ENCODE measurements around the gene PRRC2B. TPM values are rescaled to one million over a fixed set of nuclear protein-coding genes. Genes with fewer than 3 reads are reported as not detected.
"Not testable (repeated sequence)": the region's sequence is repeated elsewhere in the genome, so short reads cannot be mapped to it uniquely, and the experiment has no call there.

PRRC2B gene
- total RNA-seq, 1 experiment from 2014 or later = 170 TPM

DNA sequence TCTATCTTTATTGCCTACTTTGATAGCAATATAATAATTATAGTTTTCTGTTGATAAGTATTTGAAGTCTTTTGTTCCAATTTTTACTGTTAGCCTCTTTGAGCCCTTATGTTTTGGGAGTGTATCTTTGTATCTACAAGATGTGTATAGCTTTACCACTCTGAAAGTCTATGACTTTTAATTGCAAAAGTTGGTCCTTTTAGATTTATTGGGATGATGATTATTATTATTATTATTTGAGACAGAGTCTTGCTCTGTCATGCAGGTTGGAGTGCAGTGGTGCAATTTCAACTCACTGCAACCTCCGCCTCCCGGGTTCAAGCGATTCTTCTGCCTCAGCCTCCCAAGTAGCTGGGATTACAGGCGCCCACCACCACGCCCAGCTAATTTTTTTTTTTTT lies 78.2 kb downstream of the PRRC2B start:
- H3K4me2 ChIP-seq (ENCODE audit: low read length); H3K9me2 ChIP-seq (ENCODE audit: insufficient read depth); H3K4me3 ChIP-seq (replicated peaks in 1 of 2; ENCODE audit: low read depth in 1 of 2, low read length in 2 of 2); CTCF ChIA-PET; H2AFZ ChIP-seq (ENCODE audit: low read depth, low read length, poor library complexity, severe bottlenecking); intact Hi-C loops (cut with micrococcal nuclease); H3K4me1 ChIP-seq (ENCODE audit: control insufficient read depth in 1 of 2, insufficient read depth in 2 of 2, low read length in 2 of 2); BruUV-seq (replicated peaks); H3K27ac ChIP-seq (ENCODE audit: low read depth, low read length); H3K27me3 ChIP-seq (ENCODE audit: insufficient read depth, low read length); ATAC-seq; H3K9me3 ChIP-seq (ENCODE audit: control insufficient read depth in 1 of 2, insufficient read depth in 1 of 2, low read depth in 1 of 2, low read length in 2 of 2); H4K20me1 ChIP-seq (ENCODE audit: insufficient read depth); H3K9ac ChIP-seq (ENCODE audit: low read length); DNase-seq (ENCODE audit: low read depth, low spot score); RAD21 ChIA-PET (ENCODE audit: low non-redundant PET in 1 of 2, low total read pairs in 2 of 2, uncharacterized antibody in 2 of 2, unreplicated experiment in 2 of 2): not testable (repeated sequence)
- Histone ChIP-seq H3K79me2 (ENCODE audit: insufficient read depth, low read length) (peaks cover 79% of the 10 kb centered on the region), H3K36me3 (ENCODE audit: control insufficient read depth in 1 of 2, insufficient read depth in 2 of 2, low read length in 2 of 2) (peaks cover 61 to 81% of the 10 kb centered on the region in 2 experiments)
- POLR2A ChIA-PET = interaction anchor here (0.6 kb wide), 1 partner anchor 194 kb away, joined by 8 read pairs; no protein-coding TSS in a partner anchor

DNA sequence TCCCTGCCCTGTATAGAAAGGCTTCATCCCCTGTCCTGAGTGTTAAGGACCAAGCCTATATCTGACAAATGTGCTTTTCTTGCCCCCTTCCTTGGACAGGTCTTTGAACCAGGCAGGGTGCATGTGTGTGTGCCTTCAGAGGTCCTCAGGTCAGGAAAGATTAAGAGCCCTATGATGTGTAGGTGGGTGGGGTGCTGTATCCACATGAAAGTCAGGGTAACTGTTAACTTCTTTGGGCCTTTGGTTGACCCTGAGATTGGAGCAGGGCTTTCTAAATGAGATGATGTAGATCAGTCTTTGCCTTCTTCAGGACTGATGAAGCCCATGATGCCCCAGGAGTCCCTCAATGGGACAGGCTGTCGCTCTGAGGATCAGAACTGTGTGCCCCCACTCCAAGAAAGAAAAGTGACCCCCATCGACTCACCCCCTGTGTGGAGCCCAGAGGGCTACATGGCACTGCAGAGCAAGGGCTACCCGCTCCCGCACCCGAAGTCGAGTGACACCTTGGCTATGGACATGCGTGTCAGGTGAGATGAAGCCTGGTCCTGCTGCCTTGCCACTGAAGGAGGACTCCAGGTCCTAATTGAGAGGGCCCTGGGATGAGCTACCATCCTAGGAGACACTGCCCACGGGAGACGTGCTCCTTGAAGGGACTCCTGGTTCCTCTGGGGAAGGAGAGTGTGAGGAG lies 79.5 kb downstream of the PRRC2B start:
- no peaks in the 10 kb centered on the region for H4K20me1 ChIP-seq (ENCODE audit: insufficient read depth)
- peaks cover 59 to 76% of the 10 kb centered on the region in 2 experiments for H3K36me3 ChIP-seq (ENCODE audit: control insufficient read depth in 1 of 2, insufficient read depth in 2 of 2, low read length in 2 of 2)
- CTCF ChIA-PET = no interaction called here

More for the DNA sequence above, 79.5 kb downstream of the PRRC2B start:
- H3K27ac ChIP-seq (ENCODE audit: low read depth, low read length) = no peak overlapping the region
- H3K27me3 ChIP-seq (ENCODE audit: insufficient read depth, low read length) = no peaks in the 10 kb centered on the region
- ATAC-seq (no peak), DNase-seq (ENCODE audit: low read depth, low spot score) (no peak)
- TF ChIP-seq, protein P1, sequence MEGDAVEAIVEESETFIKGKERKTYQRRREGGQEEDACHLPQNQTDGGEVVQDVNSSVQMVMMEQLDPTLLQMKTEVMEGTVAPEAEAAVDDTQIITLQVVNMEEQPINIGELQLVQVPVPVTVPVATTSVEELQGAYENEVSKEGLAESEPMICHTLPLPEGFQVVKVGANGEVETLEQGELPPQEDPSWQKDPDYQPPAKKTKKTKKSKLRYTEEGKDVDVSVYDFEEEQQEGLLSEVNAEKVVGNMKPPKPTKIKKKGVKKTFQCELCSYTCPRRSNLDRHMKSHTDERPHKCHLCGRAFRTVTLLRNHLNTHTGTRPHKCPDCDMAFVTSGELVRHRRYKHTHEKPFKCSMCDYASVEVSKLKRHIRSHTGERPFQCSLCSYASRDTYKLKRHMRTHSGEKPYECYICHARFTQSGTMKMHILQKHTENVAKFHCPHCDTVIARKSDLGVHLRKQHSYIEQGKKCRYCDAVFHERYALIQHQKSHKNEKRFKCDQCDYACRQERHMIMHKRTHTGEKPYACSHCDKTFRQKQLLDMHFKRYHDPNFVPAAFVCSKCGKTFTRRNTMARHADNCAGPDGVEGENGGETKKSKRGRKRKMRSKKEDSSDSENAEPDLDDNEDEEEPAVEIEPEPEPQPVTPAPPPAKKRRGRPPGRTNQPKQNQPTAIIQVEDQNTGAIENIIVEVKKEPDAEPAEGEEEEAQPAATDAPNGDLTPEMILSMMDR (IDR thresholded peaks at IDR 0.05 in 2 of 3, conservative IDR thresholded peaks at IDR 0.05 in 1 of 3; ENCODE audit: borderline replicate concordance in 1 of 3, insufficient read depth in 1 of 3, low read depth in 2 of 3, low read length in 2 of 3) = no peak
- TF ChIP-seq ZNF274 (IDR thresholded peaks at IDR 0.05; ENCODE audit: low read depth, low read length) = no peak
- TF ChIP-seq JUND (IDR thresholded peaks at IDR 0.05) = no peak
- no peak for TF ChIP-seq POLR2A (IDR thresholded peaks at IDR 0.05; ENCODE audit: borderline replicate concordance, extremely low read depth, insufficient read depth, insufficient read length)
- TF ChIP-seq, protein P2, sequence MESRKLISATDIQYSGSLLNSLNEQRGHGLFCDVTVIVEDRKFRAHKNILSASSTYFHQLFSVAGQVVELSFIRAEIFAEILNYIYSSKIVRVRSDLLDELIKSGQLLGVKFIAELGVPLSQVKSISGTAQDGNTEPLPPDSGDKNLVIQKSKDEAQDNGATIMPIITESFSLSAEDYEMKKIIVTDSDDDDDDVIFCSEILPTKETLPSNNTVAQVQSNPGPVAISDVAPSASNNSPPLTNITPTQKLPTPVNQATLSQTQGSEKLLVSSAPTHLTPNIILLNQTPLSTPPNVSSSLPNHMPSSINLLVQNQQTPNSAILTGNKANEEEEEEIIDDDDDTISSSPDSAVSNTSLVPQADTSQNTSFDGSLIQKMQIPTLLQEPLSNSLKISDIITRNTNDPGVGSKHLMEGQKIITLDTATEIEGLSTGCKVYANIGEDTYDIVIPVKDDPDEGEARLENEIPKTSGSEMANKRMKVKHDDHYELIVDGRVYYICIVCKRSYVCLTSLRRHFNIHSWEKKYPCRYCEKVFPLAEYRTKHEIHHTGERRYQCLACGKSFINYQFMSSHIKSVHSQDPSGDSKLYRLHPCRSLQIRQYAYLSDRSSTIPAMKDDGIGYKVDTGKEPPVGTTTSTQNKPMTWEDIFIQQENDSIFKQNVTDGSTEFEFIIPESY (IDR thresholded peaks at IDR 0.05; ENCODE audit: extremely low read depth, insufficient replicate concordance, low read length) = no peak
- no peak for TF ChIP-seq SIN3A (IDR thresholded peaks at IDR 0.05; ENCODE audit: low read depth)
- no peak for TF ChIP-seq ZFX (IDR thresholded peaks at IDR 0.05)
- TF ChIP-seq, protein P3, sequence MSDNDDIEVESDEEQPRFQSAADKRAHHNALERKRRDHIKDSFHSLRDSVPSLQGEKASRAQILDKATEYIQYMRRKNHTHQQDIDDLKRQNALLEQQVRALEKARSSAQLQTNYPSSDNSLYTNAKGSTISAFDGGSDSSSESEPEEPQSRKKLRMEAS (IDR thresholded peaks at IDR 0.05) = no peak
- no peak for TF ChIP-seq POLR2AphosphoS5 (IDR thresholded peaks at IDR 0.05; ENCODE audit: low read depth, low read length)
- no peak for TF ChIP-seq RAD21 (IDR thresholded peaks at IDR 0.05; ENCODE audit: low read depth)
- no peak for TF ChIP-seq SP1 (IDR thresholded peaks at IDR 0.05; ENCODE audit: low read depth)
- no peak for TF ChIP-seq SRF (IDR thresholded peaks at IDR 0.05; ENCODE audit: low read depth)
- no peak for TF ChIP-seq CBX3 (IDR thresholded peaks at IDR 0.05; ENCODE audit: low read depth)
- no peak for TF ChIP-seq EGR1 (IDR thresholded peaks at IDR 0.05; ENCODE audit: low read depth)
- no peak for TF ChIP-seq EZH2 (IDR thresholded peaks at IDR 0.05)
- no peak for TF ChIP-seq TCF7L2 (IDR thresholded peaks at IDR 0.05; ENCODE audit: borderline replicate concordance, extremely low read depth, insufficient read depth, insufficient read length)
- TF ChIP-seq FOSL1 (IDR thresholded peaks at IDR 0.05; ENCODE audit: low read depth) = no peak
- POLR2A ChIA-PET = no interaction called here
- peaks cover 75% of the 10 kb centered on the region for H3K79me2 ChIP-seq (ENCODE audit: insufficient read depth, low read length)
- intact Hi-C loops (cut with micrococcal nuclease) = no loop called here
- no TSS peak for BruUV-seq (replicated peaks)
- H3K4me2 ChIP-seq (ENCODE audit: low read length) = no peak overlapping the region
- H3K9ac ChIP-seq (ENCODE audit: low read length) = no peak overlapping the region
- H3K9me3 ChIP-seq (ENCODE audit: control insufficient read depth in 1 of 2, insufficient read depth in 1 of 2, low read depth in 1 of 2, low read length in 2 of 2) = no peaks in the 10 kb centered on the region
- RAD21 ChIA-PET (ENCODE audit: low non-redundant PET in 1 of 2, low total read pairs in 2 of 2, uncharacterized antibody in 2 of 2, unreplicated experiment in 2 of 2) = no interaction called here
- H3K4me1 ChIP-seq (ENCODE audit: control insufficient read depth in 1 of 2, insufficient read depth in 2 of 2, low read length in 2 of 2) = no peaks in the 10 kb centered on the region
- H2AFZ ChIP-seq (ENCODE audit: low read depth, low read length, poor library complexity, severe bottlenecking) = no peak overlapping the region
- no peaks in the 10 kb centered on the region for H3K9me2 ChIP-seq (ENCODE audit: insufficient read depth)
- H3K4me3 ChIP-seq (replicated peaks in 1 of 2; ENCODE audit: low read depth in 1 of 2, low read length in 2 of 2) = no peak overlapping the region

All from HCT116 (cell line).